Lower leg skin (tissue), 4 donors: ENCODE results near the gene CRKL. TPM values are rescaled to one million over a fixed set of nuclear protein-coding genes. Genes with fewer than 3 reads are reported as not detected.

Source experiments
- DNase-seq, 2 donors: peaks; one replicate each; pipeline ENCODE4 v3.0.0-alpha.2; 2019; ENCODE audit warnings: low spot score in 2 of 2
- H3K4me3 ChIP-seq: fragments of 200-600 bp; sonication (generic); 2 replicates; pipeline ENCODE4 v1.5.1; 2017; ENCODE audit warnings: mild to moderate bottlenecking, low read depth; ENCODE audit not compliant: poor library complexity, severe bottlenecking
- CTCF ChIP-seq, 3 donors: fragments of 450-650 bp; IDR thresholded peaks; one replicate each; pipeline ENCODE4 v1.5.1; 2016; ENCODE audit warnings: antibody characterized with exemption in 3 of 3, mild to moderate bottlenecking in 3 of 3, moderate library complexity in 2 of 3
- POLR2A ChIP-seq, 2 donors: fragments of 450-650 bp; IDR thresholded peaks; one replicate each; pipeline ENCODE4 v1.6.1; 2016 to 2017; ENCODE audit warnings: antibody characterized with exemption in 2 of 2, mild to moderate bottlenecking in 1 of 2, moderate library complexity in 1 of 2
- WGBS, 2 donors: methylation state at CpG; one replicate each; pipeline ENCODE4 v1.1.5; 2018; 5-methylcytosine and 5-hydroxymethylcytosine counted together
- intact Hi-C: fragments of 100-400 bp; cut with DNase I; formaldehyde crosslinking; loops from one replicate; pipeline ENCODE4 v1.15.0; 2023; ENCODE audit warnings: low total_unique reads
- total RNA-seq, 4 donors: library from RNA; depleted of rRNA; stranded (reverse); fragments of >200 nt; gene quantifications; one replicate each; pipeline ENCODE4 v1.1.0, GENCODE V29; 2016

Gene CRKL
- total RNA-seq, 4 donors from 2014 or later = 54.3 to 94.1 (median 64.9) TPM

GRCh38 chr22:20964090-20964798 lies 47.0 kb downstream of the CRKL start:
- TF ChIP-seq CTCF (IDR thresholded peaks at IDR 0.05) (no peak), POLR2A (IDR thresholded peaks at IDR 0.05) (no peak)
- intact Hi-C loops = no loop called here
- 50 to 55% methylated on average over 6 of the region's 6 CpGs for WGBS, 2 donors
- no peak for DNase-seq
- no peak overlapping the region for H3K4me3 ChIP-seq

- 4% methylated on average over 19 to 22 of the region's 28 CpGs for WGBS, 2 donors
- H3K4me3 ChIP-seq = no peak overlapping the region
- DNase-seq = no peak
- TF ChIP-seq POLR2A (IDR thresholded peaks at IDR 0.05) (no peak), CTCF (IDR thresholded peaks at IDR 0.05) (no peak)
- intact Hi-C loops = no loop called here
These were observed 47.5 kb downstream of the CRKL start for GRCh38 chr22:20964799-20965103.

- DNase-seq = no peak
- WGBS, 2 donors = 16 to 20% methylated on average over 24 to 29 of the region's 65 CpGs
- TF ChIP-seq CTCF (IDR thresholded peaks at IDR 0.05) = no peak
- TF ChIP-seq POLR2A (IDR thresholded peaks at IDR 0.05) = no peak
- H3K4me3 ChIP-seq = no peak overlapping the region
- intact Hi-C loops = no loop called here
These were observed 48.1 kb downstream of the CRKL start for GRCh38 chr22:20965104-20965887.

GRCh38 chr22:20965888-20966855 lies 49.0 kb downstream of the CRKL start:
- intact Hi-C loops = no loop called here
- WGBS, 2 donors = 74 to 75% methylated on average over 6 to 13 of the region's 13 CpGs
- TF ChIP-seq CTCF (IDR thresholded peaks at IDR 0.05) (no peak), POLR2A (IDR thresholded peaks at IDR 0.05) (no peak)
- DNase-seq = no peak
- no peak overlapping the region for H3K4me3 ChIP-seq

GRCh38 chr22:20966883-20967696 lies 49.9 kb downstream of the CRKL start, which contains the start of gene AIFM3:
AIFM3 (plus strand) TSS chr22:20967255; CDS start chr22:20967945, 690 bp downstream.
- TF ChIP-seq CTCF (IDR thresholded peaks at IDR 0.05) = no peak
- no peak for TF ChIP-seq POLR2A (IDR thresholded peaks at IDR 0.05)
- intact Hi-C loops = no loop called here
- no peak for DNase-seq
- H3K4me3 ChIP-seq = no peak within 1 kb of the TSS
- 54 to 65% methylated on average over 11 to 22 of the region's 22 CpGs for WGBS, 2 donors
